HG03565 (cell line): ENCODE results near the gene LRRC30.

ENCODE experiments used
- ATAC-seq: cut with Tn5 transposase; IDR thresholded peaks from one replicate; pipeline ENCODE4 v1.9.1; 2021; ENCODE audit warnings: mild to moderate bottlenecking, moderate library complexity; ENCODE audit not compliant: unreplicated experiment

Gene LRRC30

GRCh38 chr18:7236933-7237332 lies 6.0 kb downstream of the LRRC30 start:
- no peak for ATAC-seq

DNA sequence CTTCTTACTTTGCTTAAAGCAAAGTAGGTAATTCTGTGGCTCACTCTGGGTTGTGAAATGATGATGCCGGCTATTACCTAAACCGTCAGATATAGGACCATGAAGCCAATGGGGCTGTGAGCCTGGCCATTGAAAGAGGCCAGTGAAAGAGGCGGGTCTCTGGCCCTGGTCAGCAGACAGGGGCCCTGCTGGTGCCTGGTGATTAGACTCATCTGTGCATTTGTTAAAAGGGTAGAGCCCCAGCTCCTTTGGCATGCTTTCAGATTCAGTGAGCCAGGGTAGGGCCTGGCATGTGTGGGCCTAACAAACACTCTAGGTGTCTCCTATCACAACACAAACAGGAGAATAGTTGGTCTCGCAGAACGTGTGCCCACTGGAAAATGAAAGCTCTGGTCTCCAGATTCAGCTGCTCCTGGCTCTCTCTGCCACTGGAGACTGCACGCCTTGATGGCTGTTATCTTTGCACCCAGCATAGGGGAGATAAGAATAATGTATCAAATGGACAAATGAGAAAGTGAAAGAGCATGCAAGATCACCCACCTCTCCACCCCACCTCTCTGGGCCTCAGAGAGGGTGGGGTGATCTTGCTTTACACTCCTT lies 6.9 kb downstream of the LRRC30 start:
- ATAC-seq, result no peak

DNA sequence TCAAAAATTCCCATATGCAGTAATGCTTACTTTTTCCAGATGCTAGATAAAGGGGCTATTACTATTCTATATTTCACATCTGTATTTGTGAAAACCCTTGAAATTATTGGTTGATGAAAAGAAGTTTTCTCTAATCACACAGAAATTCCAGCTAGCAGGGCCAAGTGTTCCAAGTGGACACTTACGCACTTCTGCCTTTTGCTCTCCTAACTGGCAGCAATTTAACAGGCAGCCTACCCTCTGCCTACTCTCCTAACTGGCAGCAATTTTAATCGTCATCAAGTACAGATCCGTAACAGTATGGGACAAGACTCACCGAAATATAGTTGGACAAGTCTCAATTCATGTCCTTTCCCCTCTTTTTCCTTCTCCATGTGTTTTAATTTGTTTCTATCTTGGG lies 12.0 kb downstream of the LRRC30 start:
- ATAC-seq, result no peak

DNA sequence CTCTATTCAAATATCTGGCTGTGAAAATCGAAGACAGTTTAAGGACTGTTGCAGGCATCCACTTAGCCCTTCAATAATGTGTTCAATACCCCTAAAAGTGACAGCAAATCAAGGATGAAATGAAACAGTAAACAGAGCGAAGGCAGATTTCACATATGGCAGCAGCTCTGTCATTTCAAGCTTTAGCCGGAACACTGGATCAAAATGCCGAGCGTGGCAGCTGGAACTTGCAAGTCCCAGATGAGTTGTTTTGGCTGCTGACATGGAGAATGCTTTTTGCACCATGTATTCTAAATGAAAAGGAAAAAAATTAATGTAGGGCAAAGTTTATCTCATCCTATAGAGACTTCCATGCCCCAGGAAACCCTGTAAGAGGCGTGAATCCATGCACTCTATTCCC lies 18.0 kb downstream of the LRRC30 start:
- no peak for ATAC-seq

DNA sequence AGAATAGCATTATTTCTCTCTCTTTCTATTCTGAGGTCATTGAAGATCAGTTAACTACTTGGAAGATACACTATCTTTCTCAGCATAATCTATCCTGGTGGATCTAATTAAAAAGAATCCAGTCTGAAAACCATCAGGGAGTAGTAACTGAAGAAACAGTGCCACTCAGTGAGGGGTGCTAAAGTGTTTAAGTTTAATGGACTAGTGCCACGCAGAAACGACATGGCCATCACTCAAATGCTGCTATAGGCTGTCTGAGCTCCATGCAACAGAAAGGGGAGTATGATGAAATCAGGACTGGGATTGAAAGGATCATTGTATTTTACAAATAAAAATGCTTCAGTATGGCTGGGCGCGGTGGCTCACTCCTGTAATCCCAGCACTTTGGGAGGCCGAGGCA lies 23.3 kb downstream of the LRRC30 start:
- no peak for ATAC-seq

GRCh38 chr18:7255054-7255453 lies 24.2 kb downstream of the LRRC30 start:
- ATAC-seq, result no peak

- no peak for ATAC-seq
These were observed 24.8 kb downstream of the LRRC30 start for GRCh38 chr18:7255643-7256042.

DNA sequence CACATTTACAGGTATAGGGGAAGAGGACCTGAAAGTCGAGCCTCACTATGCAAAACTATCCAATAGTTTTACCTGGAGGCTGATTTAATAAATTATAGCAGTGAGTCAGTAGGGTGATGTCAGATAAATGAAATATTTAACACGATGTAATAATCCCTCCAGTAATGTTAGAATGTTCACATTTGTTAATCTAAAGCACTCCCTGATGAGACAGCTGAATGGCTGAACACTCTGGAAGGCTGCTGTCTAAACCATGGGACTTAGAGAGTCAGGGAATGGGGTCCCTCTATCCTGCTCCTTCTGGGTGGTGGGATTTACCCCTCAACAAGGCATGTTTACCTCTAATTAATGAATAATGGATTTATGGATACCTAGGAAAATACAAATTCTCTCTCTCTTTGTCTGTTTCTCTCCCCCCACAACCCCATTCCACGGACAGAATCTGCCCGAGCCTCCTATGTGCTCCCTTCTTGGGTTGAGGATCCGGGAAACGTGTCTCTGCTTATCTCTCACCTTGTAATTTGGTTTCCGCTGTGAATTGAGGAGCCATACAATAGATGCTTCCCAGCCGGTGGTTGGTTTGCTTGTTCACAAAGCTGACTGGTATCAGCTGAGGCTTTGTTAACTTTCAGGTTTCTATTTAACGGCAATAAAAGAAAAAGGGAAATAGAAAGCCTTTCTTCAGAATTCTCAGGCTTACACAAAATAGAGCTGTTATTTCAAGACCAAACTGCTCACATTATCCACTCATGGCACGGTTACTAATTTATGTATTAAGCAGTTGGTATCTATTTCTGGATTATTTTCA lies 25.9 kb downstream of the LRRC30 start:
- ATAC-seq, result no peak

DNA sequence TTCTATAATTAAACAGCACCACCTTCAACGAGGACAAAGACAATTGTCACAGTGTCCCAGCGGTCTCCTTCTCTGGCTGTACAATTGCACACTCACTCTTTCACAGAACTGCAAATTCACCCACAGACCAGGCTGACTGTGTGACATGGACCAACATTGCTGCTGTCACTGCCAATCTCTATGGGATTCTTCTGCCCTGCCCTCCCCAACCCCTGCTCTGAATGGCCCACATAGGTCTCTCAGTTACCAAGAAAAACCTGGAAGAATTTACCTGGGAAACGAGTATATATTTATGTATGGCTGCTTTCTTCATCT lies 26.5 kb downstream of the LRRC30 start:
- ATAC-seq, result no peak

DNA sequence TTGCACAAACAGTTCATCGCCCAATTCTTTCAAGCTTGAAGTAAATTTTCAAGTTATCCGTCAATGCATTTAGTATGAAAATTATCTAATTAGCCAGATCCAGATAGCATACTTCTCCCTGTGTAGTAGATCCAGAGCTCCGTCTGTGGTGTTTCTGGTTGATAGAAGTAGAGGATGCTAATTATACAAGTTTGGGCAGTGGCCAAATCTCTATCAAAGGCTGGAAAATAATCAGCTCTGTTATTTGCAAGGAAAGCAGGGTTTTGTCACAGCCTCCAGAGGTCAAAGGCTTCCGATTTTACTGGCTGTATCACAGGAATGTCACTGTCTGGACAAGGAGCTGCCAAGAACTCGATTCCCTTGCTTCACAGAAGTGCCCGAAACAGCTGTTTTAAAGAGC lies 28.6 kb downstream of the LRRC30 start:
- no peak for ATAC-seq

DNA sequence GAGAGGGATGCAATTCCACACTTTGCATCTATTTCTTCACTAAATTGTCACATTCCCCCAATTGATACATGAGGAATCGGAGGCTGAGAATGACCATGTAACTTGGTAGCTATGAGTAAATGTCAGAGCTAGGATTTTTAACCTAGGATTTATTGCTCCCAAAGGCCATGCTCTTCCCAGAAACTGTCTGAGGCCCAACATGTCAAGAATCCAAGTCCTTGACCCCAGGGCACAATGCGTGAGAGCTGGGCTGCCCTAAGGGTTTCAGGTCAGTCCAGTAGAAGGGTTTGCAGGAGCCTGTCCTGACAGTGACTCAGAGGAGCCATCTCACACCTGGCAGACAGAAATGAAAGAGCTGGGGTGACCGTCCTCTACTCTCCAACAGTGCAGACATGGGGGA lies 30.3 kb downstream of the LRRC30 start:
- no peak for ATAC-seq

GRCh38 chr18:7267973-7268372 lies 37.1 kb downstream of the LRRC30 start:
- ATAC-seq, result no peak

- ATAC-seq, result no peak
These were observed 39.1 kb downstream of the LRRC30 start for GRCh38 chr18:7269942-7270341.

- no peak for ATAC-seq
These were observed 41.6 kb downstream of the LRRC30 start for GRCh38 chr18:7272311-7273049.

GRCh38 chr18:7273301-7273921 lies 42.5 kb downstream of the LRRC30 start:
- ATAC-seq, result no peak

GRCh38 chr18:7281579-7281978 lies 50.7 kb downstream of the LRRC30 start:
- no peak for ATAC-seq
